Keratinocyte (primary cell): ENCODE data around the gene ZNF195. TPM values are rescaled to one million over a fixed set of nuclear protein-coding genes. Genes with fewer than 3 reads are reported as not detected.
"Not testable (repeated sequence)": the region's sequence is repeated elsewhere in the genome, so short reads cannot be mapped to it uniquely, and the experiment has no call there.

Source experiments
- DNase-seq: peaks from one replicate; pipeline ENCODE4 v3.0.0-alpha.2; 2011; ENCODE audit warnings: low read depth, missing footprints, low spot score
- FAIRE-seq: peaks from 2 replicates; lab custom pipeline; 2011; peaks lifted over from hg19 to GRCh38; lab: Jason Lieb, UNC
- H2AFZ ChIP-seq: 2 replicates; pipeline ENCODE4 v1.6.0; 2012; ENCODE audit warnings: low read length, control low read depth, inconsistent platforms; ENCODE audit not compliant: control insufficient read depth
- H3K27ac ChIP-seq: 2 replicates; pipeline ENCODE4 v1.5.1; 2011; ENCODE audit warnings: low read length; ENCODE audit not compliant: control insufficient read depth, insufficient read depth
- H3K27me3 ChIP-seq: 3 replicates; pipeline ENCODE4 v1.6.0; 2011; ENCODE audit warnings: low read length; ENCODE audit not compliant: control insufficient read depth, insufficient read depth; ENCODE audit errors: extremely low read depth
- H3K36me3 ChIP-seq, 2 experiments: 2 replicates in 1 of 2; 3 replicates in 1 of 2; pipeline ENCODE4 v1.5.1; 2011; ENCODE audit warnings: low read length in 2 of 2, mild to moderate bottlenecking in 1 of 2; ENCODE audit not compliant: control insufficient read depth in 2 of 2, insufficient read depth in 2 of 2; ENCODE audit errors: extremely low read depth in 1 of 2
- H3K4me1 ChIP-seq: 3 replicates; pipeline ENCODE4 v1.5.1; 2011; ENCODE audit warnings: low read length; ENCODE audit not compliant: control insufficient read depth, insufficient read depth; ENCODE audit errors: extremely low read depth
- H3K4me2 ChIP-seq: 3 replicates; pipeline ENCODE4 v1.6.0; 2011; ENCODE audit warnings: low read depth, low read length; ENCODE audit not compliant: control insufficient read depth, insufficient read depth; ENCODE audit errors: extremely low read depth
- H3K4me3 ChIP-seq, 3 experiments: fragments of 200-600 bp in 1 of 3; sonication (generic) in 1 of 3; 2 replicates in 2 of 3; 3 replicates in 1 of 3; pipeline ENCODE4 v1.5.1; 2011 to 2016; ENCODE audit warnings: low read length in 3 of 3, mild to moderate bottlenecking in 3 of 3, control low read depth in 2 of 3, inconsistent platforms in 1 of 3, low read depth in 1 of 3, mixed read lengths in 1 of 3, mixed run types in 1 of 3, moderate library complexity in 1 of 3; ENCODE audit not compliant: control insufficient read depth in 2 of 3, insufficient read depth in 2 of 3; ENCODE audit errors: extremely low read depth in 1 of 3
- H3K79me2 ChIP-seq: 2 replicates; pipeline ENCODE4 v1.6.0; 2012; ENCODE audit warnings: low read length; ENCODE audit not compliant: control insufficient read depth, insufficient read depth
- H3K9ac ChIP-seq: 3 replicates; pipeline ENCODE4 v1.6.0; 2011; ENCODE audit warnings: low read length; ENCODE audit not compliant: control insufficient read depth, insufficient read depth; ENCODE audit errors: extremely low read depth
- H3K9me1 ChIP-seq: 3 replicates; pipeline ENCODE4 v1.6.0; 2011; ENCODE audit warnings: low read length; ENCODE audit not compliant: control insufficient read depth, insufficient read depth; ENCODE audit errors: extremely low read depth
- H3K9me3 ChIP-seq: 2 replicates; pipeline ENCODE4 v1.5.1; 2012; ENCODE audit warnings: low read depth, low read length; ENCODE audit not compliant: control insufficient read depth
- H4K20me1 ChIP-seq: 3 replicates; pipeline ENCODE4 v1.6.0; 2011; ENCODE audit warnings: low read length; ENCODE audit not compliant: control insufficient read depth, insufficient read depth; ENCODE audit errors: extremely low read depth
- dilution Hi-C: fragments of 300-500 bp; cut with MboI; formaldehyde crosslinking; loops from one replicate; pipeline ENCODE4 v1.7.0; 2020; ENCODE audit warnings: low sequenced_read_pairs; ENCODE audit not compliant: extremely low pct_ligation_motif_present
- polyA plus RNA-seq, 5 experiments: library from polyadenylated mRNA; depleted of rRNA in 3 of 5; stranded (reverse) in 3 of 5; stranded (forward) in 1 of 5; unstranded in 1 of 5; fragments of >200 nt; gene quantifications; 1 replicate in 1 of 5; 2 replicates in 3 of 5; 3 replicates in 1 of 5; pipeline versions ENCODE4 v1.2.1 to v1.2.3, GENCODE V29; 2011 to 2012; ENCODE audit warnings: missing spikeins in 2 of 5, low read depth in 1 of 5, low replicate concordance in 1 of 5
- small RNA-seq, 3 experiments: library from RNA; depleted of rRNA; stranded (forward); fragments of <200 nt; gene quantifications; one replicate each; pipeline ENCODE3, GENCODE V24; 2012; ENCODE audit warnings: low read depth in 3 of 3, low replicate concordance in 1 of 3; ENCODE audit not compliant: insufficient read length in 3 of 3

The ZNF195 gene
- polyA plus RNA-seq, 1 donor (not counting 4 experiments of a cell fraction or from before 2014, with no cell fraction given), result 27.4 TPM

- H4K20me1 ChIP-seq, H2AFZ ChIP-seq, DNase-seq, H3K9ac ChIP-seq, H3K27ac ChIP-seq, H3K9me3 ChIP-seq, H3K4me2 ChIP-seq, H3K27me3 ChIP-seq, H3K79me2 ChIP-seq, H3K36me3 ChIP-seq, H3K9me1 ChIP-seq, H3K4me3 ChIP-seq, dilution Hi-C loops, H3K4me1 ChIP-seq: not testable (repeated sequence)
- FAIRE-seq, result peak; percentile 90
Observed at GRCh38 chr11:3330064-3330463, 48.9 kb downstream of the ZNF195 start.

- H3K27ac ChIP-seq, H3K9me1 ChIP-seq, DNase-seq, H3K4me3 ChIP-seq, H4K20me1 ChIP-seq, H3K9me3 ChIP-seq, H3K4me2 ChIP-seq, H2AFZ ChIP-seq, H3K9ac ChIP-seq, dilution Hi-C loops, H3K27me3 ChIP-seq, H3K4me1 ChIP-seq, H3K79me2 ChIP-seq, H3K36me3 ChIP-seq, FAIRE-seq: not testable (repeated sequence)
Observed at GRCh38 chr11:3328503-3328902, 50.4 kb downstream of the ZNF195 start.

GRCh38 chr11:3326450-3326849 lies 52.5 kb downstream of the ZNF195 start:
- H3K9me3 ChIP-seq, H3K4me3 ChIP-seq, dilution Hi-C loops, H3K27me3 ChIP-seq, H3K36me3 ChIP-seq, H4K20me1 ChIP-seq, H3K9me1 ChIP-seq, H2AFZ ChIP-seq, H3K27ac ChIP-seq, H3K79me2 ChIP-seq, H3K4me2 ChIP-seq, DNase-seq, H3K4me1 ChIP-seq, H3K9ac ChIP-seq, FAIRE-seq: not testable (repeated sequence)

GRCh38 chr11:3324724-3325123 lies 54.2 kb downstream of the ZNF195 start:
- DNase-seq, H3K9me1 ChIP-seq, H3K9me3 ChIP-seq, H3K4me2 ChIP-seq, dilution Hi-C loops, H3K9ac ChIP-seq, H3K4me1 ChIP-seq, H3K27me3 ChIP-seq, H3K4me3 ChIP-seq, H3K79me2 ChIP-seq, H2AFZ ChIP-seq, H4K20me1 ChIP-seq, H3K36me3 ChIP-seq, H3K27ac ChIP-seq: not testable (repeated sequence)
- FAIRE-seq, result peak; percentile 85

Small RNA genes within 50 kb of the gene (small RNA-seq; reads per million reads assigned to genes)
- gene AC123788.2, result 0 reads per million in 3 experiments

Other genes starting within 250 kb of the ZNF195 start
- 3.0 to 4.7 TPM (median 4.4 TPM) in 3 replicates for gene OSBPL5, start 213.8 kb downstream of the ZNF195 start, polyA plus RNA-seq
- gene MRGPRG, start 160.3 kb downstream of the ZNF195 start, polyA plus RNA-seq, result not detected in 3 replicates
- not detected in 3 replicates for gene MRGPRE, start 146.7 kb downstream of the ZNF195 start, polyA plus RNA-seq